Body of pancreas (tissue), 4 donors: ENCODE results near the gene CFAP77.
"Not testable (repeated sequence)": the region's sequence is repeated elsewhere in the genome, so short reads cannot be mapped to it uniquely, and the experiment has no call there.

Source experiments
- CTCF ChIP-seq, 7 experiments: fragments of 450-650 bp in 4 of 7; fragments of 200-600 bp in 3 of 7; sonication (generic) in 3 of 7; IDR thresholded peaks; one replicate each; pipeline ENCODE4 v1.5.1; 2016 to 2019; ENCODE audit warnings: antibody characterized with exemption in 7 of 7
- POLR2A ChIP-seq, 3 donors: fragments of 450-650 bp; IDR thresholded peaks; one replicate each; pipeline ENCODE4 v1.6.1; 2016; ENCODE audit warnings: antibody characterized with exemption in 3 of 3, mild to moderate bottlenecking in 2 of 3

DNA sequence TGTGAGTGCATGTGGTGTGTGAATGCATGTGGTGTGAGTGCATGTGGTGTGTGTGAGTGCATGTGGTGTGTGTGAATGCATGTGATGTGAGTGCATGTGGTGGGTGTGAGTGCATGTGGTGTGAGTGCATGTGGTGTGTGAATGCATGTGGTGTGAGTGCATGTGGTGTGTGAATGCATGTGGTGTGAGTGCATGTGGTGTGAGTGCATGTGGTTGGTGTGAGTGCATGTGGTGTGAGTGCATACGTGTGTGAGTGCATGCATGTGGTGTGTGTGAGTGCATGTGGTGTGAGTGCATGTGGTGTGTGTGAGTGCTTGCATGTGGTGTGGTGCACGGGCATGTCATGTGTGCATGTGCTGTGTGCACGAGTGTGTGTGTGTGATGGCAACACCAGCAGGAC is 31.6 kb upstream of the CFAP77 start:
- not testable (repeated sequence) for TF ChIP-seq CTCF, POLR2A (IDR thresholded peaks at IDR 0.05)
